ENCODE results near the gene KHDRBS1.

Gene KHDRBS1

GRCh38 chr1:32056598-32056997 is 42.9 kb downstream of the KHDRBS1 start:
- Histone ChIP-seq H3K4me1 (ENCODE audit: control insufficient read depth, low read length) (no peaks in the 10 kb centered on the region), H3K9me2 (replicated peaks; ENCODE audit: control insufficient read depth, low read length) (no peaks in the 10 kb centered on the region), H3K4me3 (ENCODE audit: low read length) (no peak overlapping the region), H3K27ac (ENCODE audit: low read depth, low read length) (no peak overlapping the region), H3K79me2 (ENCODE audit: control insufficient read depth, low read length) (no peaks in the 10 kb centered on the region), H4K20me1 (ENCODE audit: control insufficient read depth, insufficient read depth, low read depth, low read length) (no peaks in the 10 kb centered on the region), H3K27me3 (ENCODE audit: control insufficient read depth, low read length) (no peaks in the 10 kb centered on the region), H3K36me3 (ENCODE audit: control insufficient read depth, low read length) (peaks cover 80% of the 10 kb centered on the region), H3K9me3 (ENCODE audit: control insufficient read depth, insufficient read depth, low read length) (no peaks in the 10 kb centered on the region), H3K4me2 (ENCODE audit: low read length) (no peak overlapping the region), H3F3A (ENCODE audit: control insufficient read depth, insufficient read depth) (peaks cover 15% of the 10 kb centered on the region; the same call in 1 of the 2 replicates)
- TF ChIP-seq CTCF (IDR thresholded peaks at IDR 0.05; ENCODE audit: low read depth, low read length, poor library complexity, severe bottlenecking) (no peak), EZH2phosphoT487 (IDR thresholded peaks at IDR 0.05; ENCODE audit: borderline replicate concordance, low read length) (no peak)

GRCh38 chr1:32060914-32061313 is 47.2 kb downstream of the KHDRBS1 start:
- H4K20me1 ChIP-seq (ENCODE audit: control insufficient read depth, insufficient read depth, low read depth, low read length): peaks cover 7% of the 10 kb centered on the region; the same call in 1 of the 2 replicates
- no peak overlapping the region for H3K4me2 ChIP-seq (ENCODE audit: low read length)
- H3K27me3 ChIP-seq (ENCODE audit: control insufficient read depth, low read length): no peaks in the 10 kb centered on the region
- no peak overlapping the region for H3K4me3 ChIP-seq (ENCODE audit: low read length)
- peaks cover 50% of the 10 kb centered on the region for H3K36me3 ChIP-seq (ENCODE audit: control insufficient read depth, low read length)
- TF ChIP-seq EZH2phosphoT487 (IDR thresholded peaks at IDR 0.05; ENCODE audit: borderline replicate concordance, low read length) (no peak), CTCF (IDR thresholded peaks at IDR 0.05; ENCODE audit: low read depth, low read length, poor library complexity, severe bottlenecking) (no peak)
- no peaks in the 10 kb centered on the region for H3K9me3 ChIP-seq (ENCODE audit: control insufficient read depth, insufficient read depth, low read length)
- no peaks in the 10 kb centered on the region for H3K9me2 ChIP-seq (replicated peaks; ENCODE audit: control insufficient read depth, low read length)
- no peak overlapping the region for H3K27ac ChIP-seq (ENCODE audit: low read depth, low read length)
- H3K79me2 ChIP-seq (ENCODE audit: control insufficient read depth, low read length): no peaks in the 10 kb centered on the region
- H3K4me1 ChIP-seq (ENCODE audit: control insufficient read depth, low read length): no peaks in the 10 kb centered on the region
- peaks cover 23% of the 10 kb centered on the region for H3F3A ChIP-seq (ENCODE audit: control insufficient read depth, insufficient read depth)

- H3K36me3 ChIP-seq (ENCODE audit: control insufficient read depth, low read length): peaks cover 38% of the 10 kb centered on the region
- no peaks in the 10 kb centered on the region for H3K9me3 ChIP-seq (ENCODE audit: control insufficient read depth, insufficient read depth, low read length)
- H3F3A ChIP-seq (ENCODE audit: control insufficient read depth, insufficient read depth): peaks cover 32% of the 10 kb centered on the region
- no peaks in the 10 kb centered on the region for H3K27me3 ChIP-seq (ENCODE audit: control insufficient read depth, low read length)
- H3K79me2 ChIP-seq (ENCODE audit: control insufficient read depth, low read length): no peaks in the 10 kb centered on the region
- H3K4me2 ChIP-seq (ENCODE audit: low read length): no peak overlapping the region
- H3K4me1 ChIP-seq (ENCODE audit: control insufficient read depth, low read length): peaks cover 7% of the 10 kb centered on the region
- H3K27ac ChIP-seq (ENCODE audit: low read depth, low read length): no peak overlapping the region
- peaks cover 7% of the 10 kb centered on the region; the same call in 1 of the 2 replicates for H4K20me1 ChIP-seq (ENCODE audit: control insufficient read depth, insufficient read depth, low read depth, low read length)
- no peak overlapping the region for H3K4me3 ChIP-seq (ENCODE audit: low read length)
- TF ChIP-seq EZH2phosphoT487 (IDR thresholded peaks at IDR 0.05; ENCODE audit: borderline replicate concordance, low read length): no peak
- TF ChIP-seq CTCF (IDR thresholded peaks at IDR 0.05; ENCODE audit: low read depth, low read length, poor library complexity, severe bottlenecking): no peak
- H3K9me2 ChIP-seq (replicated peaks; ENCODE audit: control insufficient read depth, low read length): no peaks in the 10 kb centered on the region
Measured at GRCh38 chr1:32062867-32063230, 49.2 kb downstream of the KHDRBS1 start.
